ENCODE results near the gene LCA5.

GRCh38 chr6:79446006-79446405, 91.2 kb downstream of the LCA5 start:
- TF ChIP-seq, protein P1, sequence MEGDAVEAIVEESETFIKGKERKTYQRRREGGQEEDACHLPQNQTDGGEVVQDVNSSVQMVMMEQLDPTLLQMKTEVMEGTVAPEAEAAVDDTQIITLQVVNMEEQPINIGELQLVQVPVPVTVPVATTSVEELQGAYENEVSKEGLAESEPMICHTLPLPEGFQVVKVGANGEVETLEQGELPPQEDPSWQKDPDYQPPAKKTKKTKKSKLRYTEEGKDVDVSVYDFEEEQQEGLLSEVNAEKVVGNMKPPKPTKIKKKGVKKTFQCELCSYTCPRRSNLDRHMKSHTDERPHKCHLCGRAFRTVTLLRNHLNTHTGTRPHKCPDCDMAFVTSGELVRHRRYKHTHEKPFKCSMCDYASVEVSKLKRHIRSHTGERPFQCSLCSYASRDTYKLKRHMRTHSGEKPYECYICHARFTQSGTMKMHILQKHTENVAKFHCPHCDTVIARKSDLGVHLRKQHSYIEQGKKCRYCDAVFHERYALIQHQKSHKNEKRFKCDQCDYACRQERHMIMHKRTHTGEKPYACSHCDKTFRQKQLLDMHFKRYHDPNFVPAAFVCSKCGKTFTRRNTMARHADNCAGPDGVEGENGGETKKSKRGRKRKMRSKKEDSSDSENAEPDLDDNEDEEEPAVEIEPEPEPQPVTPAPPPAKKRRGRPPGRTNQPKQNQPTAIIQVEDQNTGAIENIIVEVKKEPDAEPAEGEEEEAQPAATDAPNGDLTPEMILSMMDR (IDR thresholded peaks at IDR 0.05; ENCODE audit: extremely low read depth in 1 of 2, insufficient read depth in 1 of 2, low read depth in 1 of 2, low read length in 2 of 2): no peak
- TF ChIP-seq, protein P2, sequence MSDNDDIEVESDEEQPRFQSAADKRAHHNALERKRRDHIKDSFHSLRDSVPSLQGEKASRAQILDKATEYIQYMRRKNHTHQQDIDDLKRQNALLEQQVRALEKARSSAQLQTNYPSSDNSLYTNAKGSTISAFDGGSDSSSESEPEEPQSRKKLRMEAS (IDR thresholded peaks at IDR 0.05; ENCODE audit: insufficient read depth, insufficient read length): no peak
- TF ChIP-seq POLR2AphosphoS5 (IDR thresholded peaks at IDR 0.05; ENCODE audit: insufficient read depth, low read depth, low read length) (no peak), POLR2A (IDR thresholded peaks at IDR 0.05; ENCODE audit: low read depth, low read length) (no peak), EZH2 (IDR thresholded peaks at IDR 0.05; ENCODE audit: borderline replicate concordance, low read depth, low read length, severe bottlenecking) (no peak), MYC (IDR thresholded peaks at IDR 0.05; ENCODE audit: low read depth, low read length) (no peak), FOS (IDR thresholded peaks at IDR 0.05; ENCODE audit: borderline replicate concordance, insufficient read depth, low read length) (no peak), JUN (IDR thresholded peaks at IDR 0.05; ENCODE audit: borderline replicate concordance, insufficient read depth, insufficient read length, low read depth) (no peak)

All from endothelial cell of umbilical vein (primary cell).